Measurements from ENCODE around the gene WLS.

DNA sequence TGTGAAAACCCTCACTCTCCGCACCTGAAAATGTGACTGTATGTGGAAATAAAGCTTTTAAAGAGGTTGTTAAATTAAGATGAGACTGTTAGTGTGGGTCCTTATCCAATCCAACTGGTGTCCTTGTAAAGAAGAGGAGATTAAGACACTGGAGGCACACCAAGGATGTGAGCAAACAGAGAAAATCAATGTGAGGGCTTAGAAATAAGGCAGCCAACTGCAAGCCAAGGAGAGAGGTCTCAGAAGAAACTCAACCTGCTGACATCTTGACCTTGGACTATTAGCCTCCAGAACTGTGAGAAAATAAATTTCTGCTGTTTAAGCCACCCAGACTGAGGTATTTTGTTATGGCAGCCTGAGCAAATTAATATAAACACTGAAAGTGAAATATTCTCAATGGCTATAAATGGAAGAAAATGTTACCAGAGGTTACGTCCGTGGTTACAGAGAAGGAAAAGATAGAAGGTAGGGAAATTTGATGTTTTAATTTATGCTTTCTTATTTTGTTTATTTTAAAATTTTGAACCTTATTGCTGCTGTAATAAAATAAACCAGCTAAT is 22.4 kb upstream of the WLS start:
- TF ChIP-seq POLR2A (IDR thresholded peaks at IDR 0.05) = no peak
- TF ChIP-seq, protein P1, sequence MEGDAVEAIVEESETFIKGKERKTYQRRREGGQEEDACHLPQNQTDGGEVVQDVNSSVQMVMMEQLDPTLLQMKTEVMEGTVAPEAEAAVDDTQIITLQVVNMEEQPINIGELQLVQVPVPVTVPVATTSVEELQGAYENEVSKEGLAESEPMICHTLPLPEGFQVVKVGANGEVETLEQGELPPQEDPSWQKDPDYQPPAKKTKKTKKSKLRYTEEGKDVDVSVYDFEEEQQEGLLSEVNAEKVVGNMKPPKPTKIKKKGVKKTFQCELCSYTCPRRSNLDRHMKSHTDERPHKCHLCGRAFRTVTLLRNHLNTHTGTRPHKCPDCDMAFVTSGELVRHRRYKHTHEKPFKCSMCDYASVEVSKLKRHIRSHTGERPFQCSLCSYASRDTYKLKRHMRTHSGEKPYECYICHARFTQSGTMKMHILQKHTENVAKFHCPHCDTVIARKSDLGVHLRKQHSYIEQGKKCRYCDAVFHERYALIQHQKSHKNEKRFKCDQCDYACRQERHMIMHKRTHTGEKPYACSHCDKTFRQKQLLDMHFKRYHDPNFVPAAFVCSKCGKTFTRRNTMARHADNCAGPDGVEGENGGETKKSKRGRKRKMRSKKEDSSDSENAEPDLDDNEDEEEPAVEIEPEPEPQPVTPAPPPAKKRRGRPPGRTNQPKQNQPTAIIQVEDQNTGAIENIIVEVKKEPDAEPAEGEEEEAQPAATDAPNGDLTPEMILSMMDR (IDR thresholded peaks at IDR 0.05) = no peak
